Tibial nerve (tissue), 4 donors: Measurements from ENCODE around the gene LCA5. TPM values are rescaled to one million over a fixed set of nuclear protein-coding genes. Genes with fewer than 3 reads are reported as not detected.

Experiments
- DNase-seq, 2 donors: peaks; one replicate each; pipeline ENCODE4 v3.0.0-alpha.2; 2019; ENCODE audit warnings: low spot score in 2 of 2
- H3K27ac ChIP-seq, 4 donors: fragments of 200-600 bp; sonication (generic) in 3 of 4; one replicate each; pipeline ENCODE4 v1.5.1; 2017 to 2019; ENCODE audit warnings: mild to moderate bottlenecking in 1 of 4
- H3K27me3 ChIP-seq, 2 donors: fragments of 200-600 bp; sonication (generic) in 1 of 2; one replicate each; pipeline versions ENCODE4 v1.5.1 to v1.6.0; 2017 to 2019
- H3K36me3 ChIP-seq, 3 donors: fragments of 200-600 bp; sonication (generic); one replicate each; pipeline ENCODE4 v1.5.1; 2018 to 2019
- H3K4me1 ChIP-seq, 4 donors: fragments of 200-600 bp; sonication (generic) in 3 of 4; one replicate each; pipeline ENCODE4 v1.5.1; 2017 to 2019
- H3K4me3 ChIP-seq, 4 donors: fragments of 200-600 bp; sonication (generic) in 3 of 4; one replicate each; pipeline ENCODE4 v1.5.1; 2017 to 2019; ENCODE audit warnings: mild to moderate bottlenecking in 1 of 4, moderate library complexity in 1 of 4
- H3K9me3 ChIP-seq, 4 donors: fragments of 200-600 bp; sonication (generic) in 3 of 4; one replicate each; pipeline ENCODE4 v1.5.1; 2017 to 2019
- CTCF ChIP-seq, 5 experiments: fragments of 200-600 bp in 3 of 5; fragments of 450-650 bp in 2 of 5; sonication (generic) in 3 of 5; IDR thresholded peaks; one replicate each; pipeline ENCODE4 v1.5.1; 2016 to 2019; ENCODE audit warnings: antibody characterized with exemption in 5 of 5, mild to moderate bottlenecking in 3 of 5, moderate library complexity in 2 of 5
- EP300 ChIP-seq, 2 donors: sonication (generic); formaldehyde crosslinking; IDR thresholded peaks; one replicate each; pipeline ENCODE4 v1.6.1; 2017; ENCODE audit warnings: antibody characterized with exemption in 2 of 2, mild to moderate bottlenecking in 1 of 2
- POLR2A ChIP-seq, 2 donors: fragments of 450-650 bp; IDR thresholded peaks; one replicate each; pipeline ENCODE4 v1.6.1; 2017; ENCODE audit warnings: antibody characterized with exemption in 2 of 2, mild to moderate bottlenecking in 2 of 2, moderate library complexity in 2 of 2
- whole genome bisulfite sequencing, 2 donors: methylation state at CpG; one replicate each; pipeline ENCODE4 v1.1.5; 2018; 5-methylcytosine and 5-hydroxymethylcytosine counted together
- total RNA-seq, 4 donors: library from RNA; depleted of rRNA; stranded (reverse); fragments of >200 nt; gene quantifications; one replicate each; pipeline ENCODE4 v1.1.0, GENCODE V29; 2016

The LCA5 gene
- total RNA-seq, 4 donors from 2014 or later: 5.1 to 15.7 (median 9.5) TPM

GRCh38 chr6:79574174-79574573 is 36.9 kb upstream of the LCA5 start:
- Histone ChIP-seq H3K4me3 (no peak overlapping the region), H3K27me3 (no peaks in the 10 kb centered on the region), H3K36me3 (no peaks in the 10 kb centered on the region), H3K27ac (no peak overlapping the region), H3K4me1 (peaks cover 0 to 8% (median 0%) of the 10 kb centered on the region in 4 donors), H3K9me3 (no peaks in the 10 kb centered on the region)
- TF ChIP-seq EP300 (IDR thresholded peaks at IDR 0.05) (no peak), CTCF (IDR thresholded peaks at IDR 0.05) (no peak), POLR2A (IDR thresholded peaks at IDR 0.05) (no peak)
- 87 to 93% methylated on average over 1 of the region's 1 CpG for WGBS, 2 donors
- DNase-seq: no peak

- whole genome bisulfite sequencing, 2 donors: 27 to 34% methylated on average over 2 of the region's 2 CpGs
- Histone ChIP-seq H3K4me3 (peak overlapping the region in 3 of 4 donors; percentile 15 to 34 (median 27)), H3K36me3 (no peaks in the 10 kb centered on the region), H3K9me3 (no peaks in the 10 kb centered on the region), H3K27ac (no peak overlapping the region), H3K4me1 (peaks cover 0 to 8% (median 0%) of the 10 kb centered on the region in 4 donors), H3K27me3 (no peaks in the 10 kb centered on the region)
- DNase-seq: no peak
- TF ChIP-seq CTCF (IDR thresholded peaks at IDR 0.05) (peak in 1 of 5 experiments; percentile 1), EP300 (IDR thresholded peaks at IDR 0.05) (no peak)
Observed at GRCh38 chr6:79571030-79571367, 33.8 kb upstream of the LCA5 start.

- H3K36me3 ChIP-seq: no peaks in the 10 kb centered on the region
- H3K27me3 ChIP-seq: no peaks in the 10 kb centered on the region
- no peak for DNase-seq
- H3K4me3 ChIP-seq: peak overlapping the region in 3 of 4 donors; percentile 15 to 34 (median 27)
- WGBS, 2 donors: 18 to 30% methylated on average over 3 of the region's 3 CpGs
- TF ChIP-seq POLR2A (IDR thresholded peaks at IDR 0.05) (no peak), EP300 (IDR thresholded peaks at IDR 0.05) (no peak), CTCF (IDR thresholded peaks at IDR 0.05) (peak; percentile 54 to 71 (median 58))
- H3K27ac ChIP-seq: no peak overlapping the region
- no peaks in the 10 kb centered on the region for H3K9me3 ChIP-seq
- H3K4me1 ChIP-seq: peaks cover 0 to 8% (median 0%) of the 10 kb centered on the region in 4 donors
Observed at GRCh38 chr6:79570129-79571029, 33.1 kb upstream of the LCA5 start.

GRCh38 chr6:79568996-79569395 is 31.8 kb upstream of the LCA5 start:
- DNase-seq: no peak
- no peaks in the 10 kb centered on the region for H3K9me3 ChIP-seq
- no peaks in the 10 kb centered on the region for H3K36me3 ChIP-seq
- H3K4me1 ChIP-seq: peaks cover 0 to 8% (median 0%) of the 10 kb centered on the region in 4 donors
- H3K27ac ChIP-seq: no peak overlapping the region
- H3K27me3 ChIP-seq: no peaks in the 10 kb centered on the region
- WGBS, 2 donors: 89 to 96% methylated on average over 2 of the region's 2 CpGs
- H3K4me3 ChIP-seq: no peak overlapping the region
- TF ChIP-seq EP300 (IDR thresholded peaks at IDR 0.05) (no peak), CTCF (IDR thresholded peaks at IDR 0.05) (no peak), POLR2A (IDR thresholded peaks at IDR 0.05) (no peak)

- Histone ChIP-seq H3K27me3 (no peaks in the 10 kb centered on the region), H3K9me3 (no peaks in the 10 kb centered on the region), H3K27ac (no peak overlapping the region), H3K36me3 (no peaks in the 10 kb centered on the region), H3K4me3 (no peak overlapping the region), H3K4me1 (no peaks in the 10 kb centered on the region)
- TF ChIP-seq EP300 (IDR thresholded peaks at IDR 0.05): no peak
- TF ChIP-seq CTCF (IDR thresholded peaks at IDR 0.05): no peak
- no peak for TF ChIP-seq POLR2A (IDR thresholded peaks at IDR 0.05)
- 68% methylated on average over 2 of the region's 2 CpGs for WGBS, 2 donors
- DNase-seq: no peak
Observed at GRCh38 chr6:79564636-79565035, 27.4 kb upstream of the LCA5 start.
